ENCODE data around the gene MAFG.
"Not testable (repeated sequence)": the region's sequence is repeated elsewhere in the genome, so short reads cannot be mapped to it uniquely, and the experiment has no call there.

MAFG gene

GRCh38 chr17:81923302-81924260 lies 4.0 kb downstream of the MAFG start:
- DNase-seq (ENCODE audit: low read depth), result peak; percentile 70

GRCh38 chr17:81922566-81923301 lies 4.8 kb downstream of the MAFG start:
- DNase-seq (ENCODE audit: low read depth), result no peak

- no peak for DNase-seq (ENCODE audit: low read depth)
Observed at GRCh38 chr17:81921996-81922565, 5.5 kb downstream of the MAFG start.

- no peak for DNase-seq (ENCODE audit: low read depth)
Observed at GRCh38 chr17:81921537-81921862, 6.0 kb downstream of the MAFG start.

- no peak for DNase-seq (ENCODE audit: low read depth)
Observed at GRCh38 chr17:81920612-81921536, 6.7 kb downstream of the MAFG start.

- no peak for DNase-seq (ENCODE audit: low read depth)
Observed at GRCh38 chr17:81918832-81919545, 8.5 kb downstream of the MAFG start.

- not testable (repeated sequence) for DNase-seq (ENCODE audit: low read depth)
Observed at GRCh38 chr17:81918333-81918669, 9.2 kb downstream of the MAFG start.

GRCh38 chr17:81917565-81918332 lies 9.8 kb downstream of the MAFG start, which contains the start of gene SIRT7:
SIRT7 (minus strand) TSS chr17:81918176; CDS start chr17:81918131, 45 bp downstream.
- DNase-seq (ENCODE audit: low read depth), result no peak

- DNase-seq (ENCODE audit: low read depth), result peak; percentile 75
Observed at GRCh38 chr17:81916234-81917001, 11.1 kb downstream of the MAFG start.

- no peak for DNase-seq (ENCODE audit: low read depth)
Observed at GRCh38 chr17:81915331-81915730, 12.2 kb downstream of the MAFG start.

- DNase-seq (ENCODE audit: low read depth), result no peak
Observed at GRCh38 chr17:81914103-81914850, 13.3 kb downstream of the MAFG start.

- no peak for DNase-seq (ENCODE audit: low read depth)
Observed at GRCh38 chr17:81913394-81914102, 14.0 kb downstream of the MAFG start.

GRCh38 chr17:81912441-81913309 lies 14.9 kb downstream of the MAFG start:
- DNase-seq (ENCODE audit: low read depth), result no peak

- DNase-seq (ENCODE audit: low read depth), result no peak
Observed at GRCh38 chr17:81911969-81912368, 15.6 kb downstream of the MAFG start.

- peak; percentile 66 for DNase-seq (ENCODE audit: low read depth)
Observed at GRCh38 chr17:81911277-81911961, 16.1 kb downstream of the MAFG start, which contains the start of gene PCYT2. PCYT2 (minus strand) TSS chr17:81911399; CDS start chr17:81911355, 44 bp downstream.

- no peak for DNase-seq (ENCODE audit: low read depth)
Observed at GRCh38 chr17:81910840-81911276, 16.7 kb downstream of the MAFG start.

All from stromal cell of bone marrow (primary cell).